Heart left ventricle (tissue), 13 donors: ENCODE results near the gene PLEKHN1.
"Not testable (repeated sequence)": the region's sequence is repeated elsewhere in the genome, so short reads cannot be mapped to it uniquely, and the experiment has no call there.

ENCODE experiments used
- CTCF ChIP-seq, 12 donors: fragments of 200-600 bp; sonication (generic) in 4 of 12; IDR thresholded peaks; one replicate each; pipeline versions ENCODE4 v1.5.0 to v1.8.0; 2018 to 2022; ENCODE audit warnings: antibody characterized with exemption in 12 of 12, mild to moderate bottlenecking in 5 of 12
- POLR2A ChIP-seq, 2 donors: fragments of 450-650 bp; IDR thresholded peaks; one replicate each; pipeline ENCODE4 v1.6.1; 2017; ENCODE audit warnings: antibody characterized with exemption in 2 of 2, mild to moderate bottlenecking in 2 of 2, moderate library complexity in 2 of 2
- donor health status: ischemic (EF 13 %, LVEDD 7.1; RV severe dilation, severe dysfunction).
- donor health status: DM: no; HTN: yes; CAD: no.
- donor health status: DM: no; HTN: no; CAD: no.
- donor health status: ischemic (EF 25% LVEDD 6.9; RV normal size, moderate dysfunction).
- donor health status: ischemic (EF 25% LVEDD 5.7; RV mildly dilated, moderate dysfunction).
- donor health status: ischemic (EF 35%, LVEDD 5.7; RV mildly dilated, moderate dysfunction).
- donor health status: nonischemic (EF 11% LVEDD 7.7; RV severe dilation, severe dysfunction).
- donor health status: DM: yes; HTN: yes; CAD: no.
- donor health status: PGD.
- donor health status: ischemic (EF 29% LVEDD 5.4; RV normal size, mild dysfunction).
- donor health status: nonischemic (EF 23%, LVEDD 6.1; RV moderate dilation, normal function).

GRCh38 chr1:1018321-1018685 lies 52.0 kb downstream of the PLEKHN1 start:
- TF ChIP-seq POLR2A, CTCF (IDR thresholded peaks at IDR 0.05): not testable (repeated sequence)
